Amniotic stem cell (primary cell): ENCODE results near the gene CXCL13.
"Not testable (repeated sequence)": the region's sequence is repeated elsewhere in the genome, so short reads cannot be mapped to it uniquely, and the experiment has no call there.

ENCODE experiments used
- DNase-seq: peaks from one replicate; lab custom pipeline; 2025; lab: John Stamatoyannopoulos, UW

The CXCL13 gene, protein sequence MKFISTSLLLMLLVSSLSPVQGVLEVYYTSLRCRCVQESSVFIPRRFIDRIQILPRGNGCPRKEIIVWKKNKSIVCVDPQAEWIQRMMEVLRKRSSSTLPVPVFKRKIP

DNA sequence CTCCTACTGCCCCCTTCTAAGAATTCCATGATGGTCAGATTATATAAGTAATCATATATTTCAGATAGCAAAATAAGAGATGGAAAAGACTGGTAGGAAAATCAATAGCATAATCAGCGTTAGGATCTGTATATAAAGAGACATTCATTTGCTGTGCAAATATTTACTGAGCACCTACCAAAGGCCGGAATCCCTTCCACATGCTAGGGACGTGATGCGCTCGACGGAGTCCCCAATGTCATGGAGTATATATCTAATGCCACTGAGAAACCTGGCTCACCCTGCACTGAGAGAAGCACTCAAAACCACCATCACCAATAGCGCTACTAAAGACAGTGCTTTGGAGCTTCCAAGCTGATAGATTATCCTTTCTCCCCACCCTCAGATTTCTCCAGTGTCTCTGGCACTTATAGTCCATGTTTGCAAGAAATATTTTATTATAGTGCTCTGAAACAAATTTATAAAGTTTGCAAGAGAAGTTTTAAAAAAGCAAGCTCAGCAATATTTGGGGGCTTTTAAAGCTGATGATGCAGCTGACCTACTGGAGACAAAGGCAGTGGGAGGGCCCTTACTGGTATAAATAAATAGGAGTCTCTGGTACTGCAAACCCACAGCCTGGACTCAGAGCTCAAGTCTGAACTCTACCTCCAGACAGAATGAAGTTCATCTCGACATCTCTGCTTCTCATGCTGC lies at the start of gene CXCL13:
Gene CXCL13 (plus strand): TSS at position 611 of the 693 bp plus-strand sequence. CDS start 46 bp downstream, at position 657.
- DNase-seq: no peak

DNA sequence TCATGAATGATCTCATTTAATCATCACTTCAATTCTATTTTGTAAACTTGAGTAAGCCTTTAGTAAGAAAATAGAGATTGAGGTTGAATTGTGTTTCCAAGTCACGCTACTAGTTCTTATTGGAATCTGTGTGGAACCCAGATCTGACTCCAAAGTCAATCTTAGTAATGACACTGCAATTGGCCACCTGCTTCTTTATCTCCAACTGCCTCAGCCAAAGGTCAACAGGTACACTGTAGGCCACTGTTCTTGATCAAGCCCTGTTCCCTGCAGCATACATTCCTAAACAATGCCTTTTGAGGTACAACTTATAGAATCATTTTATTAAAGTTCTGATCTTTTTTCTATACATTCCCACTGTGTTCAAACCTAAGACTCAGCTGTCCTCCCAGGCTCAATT lies 45.5 kb upstream of the CXCL13 start:
- no peak for DNase-seq

DNA sequence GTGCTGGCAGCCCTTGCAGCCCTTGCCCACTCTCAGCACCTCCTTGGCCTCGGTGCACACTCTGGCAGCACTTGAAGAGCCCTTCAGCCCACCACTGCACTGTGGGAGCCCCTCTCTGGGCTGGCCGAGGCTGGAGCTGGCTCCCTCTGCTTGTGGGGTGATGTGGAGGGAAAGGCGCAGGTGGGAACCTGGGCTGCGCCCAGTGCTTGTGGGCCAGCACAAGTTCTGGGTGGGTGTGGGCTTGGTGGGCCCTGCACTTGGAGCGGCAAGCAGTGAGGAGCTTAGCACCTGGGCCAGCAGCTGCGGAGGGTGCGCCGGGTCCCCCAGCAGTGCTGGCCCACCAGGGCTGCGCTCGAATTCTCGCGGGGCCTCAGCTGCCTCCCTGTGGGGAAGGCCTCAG lies 43.9 kb upstream of the CXCL13 start:
- not testable (repeated sequence) for DNase-seq

DNA sequence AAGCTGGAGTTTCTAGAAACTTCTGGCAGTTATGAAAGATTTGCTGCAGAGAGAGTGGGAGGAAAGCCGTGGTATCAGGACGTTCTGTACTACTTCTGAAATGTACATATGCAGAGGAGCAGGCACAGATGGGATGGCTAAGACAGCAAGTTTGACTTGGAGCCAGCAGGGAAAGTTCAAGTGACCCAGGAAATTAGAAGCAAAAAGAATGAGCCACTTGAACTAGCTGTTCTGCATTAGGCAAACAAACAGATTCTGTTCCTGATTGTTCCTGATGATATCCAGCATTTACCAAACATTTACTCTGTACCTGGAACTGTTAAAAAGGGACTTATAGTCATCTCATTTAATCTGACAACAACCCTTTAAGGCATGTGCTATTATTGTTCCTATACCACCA lies 41.4 kb upstream of the CXCL13 start:
- no peak for DNase-seq

DNA sequence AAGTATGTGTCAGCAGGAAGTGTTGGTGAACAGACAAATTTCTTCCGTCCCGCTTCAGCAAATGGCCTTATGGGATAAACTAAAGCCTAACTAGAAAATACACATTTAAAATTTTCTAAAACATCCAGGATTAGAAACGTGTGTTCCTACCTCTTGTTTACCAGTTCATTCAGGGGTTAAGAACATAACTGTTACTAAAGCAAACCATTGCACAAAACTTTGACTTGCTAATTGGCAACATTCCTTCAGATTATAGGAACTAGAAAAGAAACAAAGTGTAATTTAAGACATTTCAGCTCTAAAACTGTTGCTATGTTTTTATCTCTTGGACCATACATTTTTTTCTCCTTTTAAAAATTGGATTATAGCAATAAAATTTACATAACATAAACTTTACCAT lies 39.5 kb upstream of the CXCL13 start:
- DNase-seq: no peak

DNA sequence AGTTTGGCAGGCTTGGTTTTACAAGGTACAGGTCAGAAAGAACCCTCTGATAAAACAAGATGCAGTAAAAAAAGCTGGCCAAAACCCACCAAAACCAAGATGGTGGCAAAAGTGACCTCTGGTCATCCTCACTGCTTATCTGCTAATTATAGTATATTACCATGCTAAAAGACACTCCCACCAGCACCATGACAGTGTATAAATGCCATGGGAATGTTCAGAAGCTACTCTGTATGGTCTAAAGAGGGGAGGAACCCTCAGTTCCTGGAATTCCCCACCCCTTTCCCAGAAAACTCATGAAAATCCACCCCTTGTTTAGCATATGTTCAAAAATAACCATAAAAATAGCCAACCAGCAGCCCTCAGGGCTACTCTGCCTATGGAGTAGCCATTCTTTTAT lies 38.1 kb upstream of the CXCL13 start:
- DNase-seq: no peak

DNA sequence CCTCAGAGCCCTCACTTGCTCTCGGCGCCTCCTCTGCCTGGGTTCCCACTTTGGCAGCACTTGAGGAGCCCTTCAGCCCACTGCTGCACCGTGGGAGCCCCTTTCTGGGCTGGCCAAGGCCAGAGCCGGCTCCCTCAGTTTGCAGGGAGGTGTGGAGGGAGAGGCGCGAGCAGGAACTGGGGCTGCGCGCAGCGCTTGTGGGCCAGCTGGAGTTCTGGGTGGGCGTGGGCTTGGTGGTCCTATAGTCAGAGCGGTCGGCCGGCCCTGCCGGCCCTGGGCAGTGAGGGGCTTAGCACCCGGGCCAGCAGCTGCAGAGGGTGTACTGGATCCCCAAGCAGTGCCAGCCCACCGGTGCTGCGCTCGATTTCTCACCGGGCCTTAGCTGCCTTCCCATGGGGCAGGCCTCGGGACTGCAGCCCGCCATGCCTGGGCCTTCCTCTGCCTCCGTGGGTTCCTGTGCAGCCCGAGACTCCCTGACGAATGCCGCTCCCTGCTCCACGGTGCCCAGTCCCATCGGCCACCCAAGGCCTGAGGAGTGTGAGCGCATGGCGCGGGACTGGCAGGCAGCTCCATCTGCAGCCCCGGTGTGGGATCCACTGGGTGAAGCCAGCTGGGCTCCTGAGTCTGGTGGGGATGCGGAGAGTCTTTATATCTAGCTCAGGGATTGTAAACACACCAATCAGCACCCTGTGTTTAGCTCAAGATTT lies 35.0 kb upstream of the CXCL13 start:
- not testable (repeated sequence) for DNase-seq

DNA sequence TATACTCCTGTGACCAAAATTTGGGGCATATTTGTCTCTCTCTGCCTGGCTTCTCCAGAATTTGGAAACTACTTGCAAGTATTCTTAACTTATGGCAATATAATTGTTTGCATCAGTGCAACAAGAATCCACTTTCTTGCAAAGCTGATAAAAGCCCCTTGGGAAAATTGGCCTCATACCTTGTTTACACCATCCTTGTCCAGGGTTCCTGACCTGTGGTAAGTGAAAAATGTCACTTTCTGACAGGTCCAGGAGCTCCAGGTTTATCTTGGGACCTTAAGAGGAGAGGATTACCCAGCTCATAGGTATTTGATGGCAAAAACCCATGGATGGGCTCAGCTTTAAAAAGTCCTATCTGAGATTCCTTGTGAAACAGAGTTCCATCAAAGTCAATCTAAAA lies 29.3 kb upstream of the CXCL13 start:
- DNase-seq: no peak

DNA sequence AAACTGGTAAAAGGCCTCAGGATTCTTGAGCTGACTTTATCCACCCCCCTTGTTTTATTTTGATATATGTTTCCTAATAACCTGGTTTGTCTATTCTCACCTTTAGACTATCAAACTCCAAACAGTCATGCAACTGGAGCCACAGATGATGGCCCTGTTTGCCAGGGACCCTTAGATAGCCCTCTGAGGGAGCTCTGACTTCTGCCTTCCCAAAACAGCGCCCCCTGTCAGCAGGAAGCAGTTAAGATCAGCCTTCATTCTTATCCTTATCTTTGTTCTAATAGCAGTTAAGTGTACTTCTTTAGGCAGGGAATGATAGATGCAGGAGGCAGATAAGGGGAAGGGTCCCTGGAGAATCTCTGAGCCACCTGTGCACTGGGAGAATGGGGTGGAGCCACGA lies 27.5 kb upstream of the CXCL13 start:
- DNase-seq: no peak

DNA sequence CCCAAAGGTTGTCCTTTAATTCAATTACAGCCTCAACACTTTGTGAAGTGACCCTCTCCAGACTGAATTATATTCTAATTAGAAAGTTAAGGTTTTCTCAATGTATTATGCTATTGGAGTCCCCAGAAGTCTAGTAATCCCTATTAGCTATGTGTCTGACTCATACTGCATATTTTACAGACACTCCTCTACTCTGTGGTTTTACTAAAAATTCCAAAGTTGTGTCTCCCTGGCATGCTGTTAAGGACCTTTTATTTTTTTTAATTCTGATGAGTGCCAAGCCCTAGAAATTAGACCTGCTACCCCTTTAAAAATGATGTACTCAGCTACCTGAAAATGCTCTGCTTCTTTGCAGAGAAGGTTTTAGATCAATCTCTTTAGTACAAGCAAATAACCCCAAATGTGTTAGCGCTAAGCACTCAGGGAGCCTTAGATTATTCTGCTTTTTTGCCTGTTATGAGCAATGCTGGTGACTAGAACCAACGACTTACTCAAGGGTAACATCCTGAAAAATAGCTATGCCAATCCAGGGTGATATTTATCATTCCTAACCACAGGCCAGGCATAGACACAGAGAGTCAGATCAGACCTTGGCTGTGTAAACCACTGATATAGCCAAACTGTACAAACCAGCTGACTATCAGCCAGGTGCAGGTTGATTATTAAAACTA lies 26.1 kb upstream of the CXCL13 start:
- peak; percentile 43 for DNase-seq

DNA sequence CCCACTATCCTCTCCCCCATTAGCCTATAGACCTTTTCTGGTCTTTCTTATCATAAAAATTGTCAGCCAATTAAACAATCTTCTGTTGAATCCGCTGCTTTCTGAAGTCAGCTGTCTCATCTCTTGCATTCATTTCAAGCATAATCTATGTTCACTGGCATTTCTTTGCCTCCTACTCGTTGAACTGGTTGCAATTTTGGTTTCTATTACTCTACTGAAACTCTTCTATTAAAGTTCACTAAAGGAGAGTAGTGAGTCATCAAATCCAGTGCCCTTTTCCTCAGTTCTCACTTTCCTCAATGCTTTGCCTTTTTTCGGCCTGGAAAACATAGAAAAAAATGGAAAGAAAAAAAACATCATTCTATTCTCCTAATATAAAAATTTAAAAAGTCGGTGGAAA lies 23.9 kb upstream of the CXCL13 start:
- DNase-seq: no peak

DNA sequence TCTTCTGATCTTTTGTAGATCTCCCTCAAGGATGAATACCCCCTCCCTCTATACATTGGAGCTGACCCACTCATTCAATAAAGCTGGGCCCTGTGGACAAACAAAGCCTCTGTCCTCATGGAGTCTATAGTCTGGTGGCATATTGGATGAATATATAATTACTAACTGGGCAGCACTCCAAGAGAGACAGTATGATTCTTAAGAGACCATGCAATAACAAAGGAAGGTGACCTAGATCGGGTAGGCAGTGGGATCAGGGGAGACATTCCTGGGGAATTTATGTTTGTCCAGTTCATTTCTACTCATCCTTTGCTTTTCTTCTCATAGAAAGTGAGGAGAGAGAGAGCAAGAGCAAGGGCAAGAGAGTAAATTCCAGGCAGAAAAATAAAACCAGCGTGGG lies 23.5 kb upstream of the CXCL13 start:
- no peak for DNase-seq

DNA sequence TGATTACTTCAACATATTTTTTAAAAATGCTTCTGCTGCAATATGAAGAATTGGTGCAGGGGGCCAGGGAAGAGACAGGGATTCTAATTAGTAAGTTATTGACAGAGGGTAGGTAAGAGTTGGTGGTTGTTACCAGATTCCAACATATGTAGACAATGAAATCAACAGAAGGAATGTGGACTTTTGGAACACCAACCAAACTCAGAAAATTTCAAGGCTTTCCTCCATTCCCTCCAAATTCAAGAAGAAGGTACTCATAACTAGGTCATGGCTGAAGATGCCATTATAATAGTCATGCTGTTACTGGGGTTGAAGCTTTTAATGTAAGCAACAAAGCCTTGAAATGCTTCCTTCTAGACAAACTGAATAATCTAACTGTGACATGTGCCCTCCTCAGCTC lies 22.9 kb upstream of the CXCL13 start:
- no peak for DNase-seq

DNA sequence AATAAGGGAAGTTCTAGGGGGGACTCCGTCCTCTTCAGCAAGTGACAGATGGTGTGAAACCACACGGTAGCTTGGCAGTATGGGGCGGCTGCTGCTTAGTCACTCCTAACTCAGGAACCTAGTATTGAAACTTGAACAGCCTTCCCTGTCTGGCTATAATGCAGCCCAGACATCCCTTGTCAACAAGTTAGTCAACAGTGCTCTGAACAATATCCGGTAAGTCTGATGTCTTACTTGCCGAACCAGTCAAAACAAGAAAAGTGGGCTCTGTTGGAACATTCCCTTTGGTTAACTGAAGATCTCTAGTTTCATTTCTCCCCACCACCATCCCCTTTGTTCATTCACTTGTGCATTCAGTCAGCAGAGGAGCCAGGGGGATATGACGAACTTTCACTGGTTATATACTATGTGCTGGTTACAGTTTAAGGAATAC lies 18.7 kb upstream of the CXCL13 start:
- DNase-seq: no peak

DNA sequence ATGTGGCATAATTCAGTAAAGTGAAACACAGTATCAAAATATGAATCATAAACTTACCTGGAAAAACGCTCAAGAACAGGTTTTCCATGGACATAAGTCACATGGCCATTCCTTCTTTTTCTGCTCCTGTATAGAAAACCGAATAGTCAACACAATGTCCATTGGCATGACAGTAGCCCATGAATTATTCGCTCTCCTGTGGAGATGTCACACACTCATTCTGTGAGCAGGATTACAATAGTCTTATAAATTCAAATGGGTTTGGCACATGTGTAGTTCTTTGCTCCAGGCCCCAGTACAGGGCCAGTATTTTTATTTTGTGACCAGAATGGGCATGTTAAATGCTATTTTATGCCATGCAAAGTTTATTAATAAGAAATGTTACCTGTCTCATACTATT lies 15.1 kb upstream of the CXCL13 start:
- DNase-seq: no peak

DNA sequence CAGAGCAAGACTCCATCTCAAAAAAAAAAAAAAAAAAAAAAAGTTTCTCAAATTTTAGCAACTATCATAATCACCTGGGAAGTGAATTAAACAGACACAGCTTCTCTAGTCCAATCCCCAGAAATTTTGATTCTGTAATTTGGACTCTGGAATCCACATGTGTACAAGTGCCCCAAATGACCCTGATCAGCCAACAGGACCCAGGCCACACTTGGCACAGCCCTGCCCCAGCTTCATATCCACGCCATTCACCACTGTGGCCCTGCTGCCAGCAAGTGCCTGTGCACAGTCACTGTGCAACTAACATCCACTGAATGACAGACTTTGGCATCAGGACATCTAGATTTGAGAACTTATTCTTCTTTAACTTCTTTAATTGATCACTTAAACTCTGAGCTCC lies 14.1 kb upstream of the CXCL13 start:
- DNase-seq: no peak

DNA sequence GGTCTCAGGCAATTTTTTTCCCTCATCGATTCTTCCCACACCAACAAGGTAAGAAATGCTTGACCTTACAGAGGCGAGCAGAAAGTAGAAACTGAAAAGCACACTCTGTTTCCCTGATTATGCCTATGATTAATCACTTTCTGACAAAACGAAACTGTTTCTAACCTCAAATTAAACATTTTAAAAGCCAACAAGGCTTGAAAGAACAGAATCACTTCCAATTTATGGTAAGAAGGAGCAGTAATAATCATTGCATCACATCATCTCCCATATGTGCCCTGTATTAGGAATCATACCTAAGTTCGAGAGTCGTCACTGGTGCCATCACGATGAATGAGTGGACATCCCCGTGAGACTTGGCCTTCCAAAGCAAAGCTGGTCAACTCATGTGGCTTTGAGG lies 12.5 kb upstream of the CXCL13 start:
- no peak for DNase-seq

DNA sequence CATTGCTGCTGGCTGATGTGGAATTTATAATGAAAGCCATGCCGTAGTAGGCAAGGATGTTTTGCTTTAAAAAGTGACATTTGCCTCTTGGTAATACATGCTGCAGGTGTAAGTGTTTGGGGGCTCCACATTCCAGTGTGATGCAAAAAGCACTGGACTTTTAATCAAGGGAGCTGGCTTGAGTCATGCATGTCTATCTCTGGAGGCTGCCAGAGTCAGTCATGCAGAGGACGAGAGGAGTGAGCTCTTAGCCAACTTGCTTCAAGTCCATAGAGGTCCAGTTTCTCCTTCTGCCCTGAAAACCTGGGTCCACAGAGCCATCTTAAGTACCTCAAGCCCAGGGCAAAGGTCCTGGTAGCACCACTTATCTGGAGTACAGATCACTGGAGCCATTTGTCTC lies 11.6 kb upstream of the CXCL13 start:
- no peak for DNase-seq

DNA sequence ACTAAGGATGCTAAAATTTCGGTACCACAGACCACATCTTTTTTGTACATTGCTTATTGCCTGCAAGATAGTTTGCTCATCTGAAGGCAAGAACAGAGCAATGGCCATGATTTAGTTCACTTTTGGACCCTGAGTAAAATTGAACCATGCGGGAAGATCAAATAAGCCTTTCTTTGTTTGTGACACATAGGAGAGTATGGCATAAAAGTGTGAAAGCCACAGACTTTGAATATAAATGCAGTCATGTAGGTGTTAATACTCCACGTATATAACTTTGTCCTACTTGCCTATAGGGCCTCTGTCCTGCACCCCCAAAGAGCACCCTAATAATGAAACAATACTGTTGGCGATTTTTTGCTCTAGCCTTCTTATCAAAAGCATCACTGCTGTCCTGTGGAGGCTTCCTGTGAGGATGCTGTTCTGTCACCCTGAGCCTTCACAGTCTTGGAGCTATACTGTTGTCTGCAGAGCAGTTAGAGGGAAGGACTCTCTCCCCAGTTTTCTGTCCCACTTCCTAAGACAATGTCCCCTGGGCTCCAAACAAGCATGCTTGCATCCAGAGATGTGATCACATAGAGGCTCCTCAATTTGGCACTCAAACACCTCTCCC lies 10.2 kb upstream of the CXCL13 start:
- DNase-seq: no peak

DNA sequence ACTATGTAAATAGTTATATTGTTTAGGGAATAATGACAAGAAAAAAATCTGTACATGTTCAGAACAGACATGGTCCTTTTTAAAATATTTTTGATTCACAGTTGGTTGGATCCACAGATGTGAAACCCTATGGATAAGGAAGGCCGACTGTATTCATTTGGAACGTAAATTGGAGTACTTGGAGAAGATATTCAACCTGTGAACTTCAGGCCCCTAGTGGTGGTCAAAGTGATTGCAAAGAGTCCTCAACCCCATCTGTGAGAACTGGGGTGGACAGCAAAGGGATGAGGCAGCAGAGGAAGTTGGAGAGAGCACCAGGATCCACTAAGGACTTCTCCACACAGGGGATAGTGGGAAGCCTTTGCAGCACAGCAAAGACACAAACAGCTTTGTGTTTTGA lies 6.2 kb upstream of the CXCL13 start:
- peak; percentile 21 for DNase-seq

DNA sequence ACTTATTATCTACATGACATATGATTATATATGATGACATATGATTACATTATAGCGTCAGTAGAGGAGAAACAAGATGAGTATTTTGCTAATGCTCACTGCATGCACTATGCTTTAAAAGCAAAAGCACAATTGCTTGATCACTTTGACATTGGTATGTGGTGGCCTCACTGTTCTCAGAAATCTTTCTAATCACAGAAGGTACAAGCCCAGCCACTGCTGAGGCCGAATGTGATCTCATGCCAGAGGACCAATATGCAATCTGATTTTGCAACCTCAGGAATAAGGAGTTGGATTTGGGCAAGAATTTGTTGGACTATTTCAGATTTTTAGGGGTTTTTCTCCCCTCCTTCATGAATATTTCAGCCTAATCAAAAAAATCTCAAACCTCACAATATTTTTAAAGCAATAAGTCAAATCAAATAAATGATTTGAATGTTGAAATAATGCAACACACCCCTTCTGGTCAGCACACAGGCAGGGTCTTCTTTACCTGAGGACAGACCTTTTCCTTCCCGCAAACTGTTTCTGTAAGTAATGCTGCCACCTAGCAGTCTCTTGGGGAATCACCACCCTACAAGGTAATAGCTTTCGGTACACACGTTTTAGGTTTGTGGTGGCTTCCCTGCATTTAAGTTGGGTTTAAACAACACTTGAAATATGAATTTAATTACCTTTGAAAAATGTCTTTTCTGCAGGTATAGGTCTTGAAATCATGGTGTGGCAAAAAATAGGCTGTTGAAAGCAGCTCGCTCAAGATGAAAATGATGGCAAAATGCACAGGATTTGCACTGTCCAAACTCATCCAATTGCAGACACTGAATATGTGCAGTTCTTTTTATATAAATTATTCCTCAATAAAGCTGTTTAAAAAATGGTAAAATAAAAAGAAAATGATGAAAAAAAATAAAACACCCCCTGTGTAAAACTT lies 4.8 kb upstream of the CXCL13 start:
- peak; percentile 9 for DNase-seq
